ENCODE measurements around the gene PEX5.

DNA sequence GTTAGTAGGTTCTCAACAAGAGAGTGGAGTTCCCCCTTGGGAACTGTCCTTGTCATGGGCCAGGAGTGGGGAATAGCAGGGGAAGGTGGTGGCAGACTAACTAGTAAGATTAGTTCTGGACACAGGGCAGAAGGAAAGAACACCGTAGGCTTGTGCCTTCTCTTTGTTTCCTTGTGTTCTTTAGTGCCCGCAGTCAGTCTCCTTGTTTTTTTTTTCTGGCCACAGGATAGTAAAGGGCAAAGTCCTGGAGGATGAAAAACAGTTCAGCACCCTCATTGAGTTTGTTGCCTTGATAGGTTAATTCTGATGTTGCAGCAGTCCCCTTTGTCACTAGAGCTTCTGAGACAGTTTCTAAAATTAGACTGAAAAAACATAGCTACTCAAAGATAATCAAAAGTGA, 8.4 kb downstream of the PEX5 start:
- TF ChIP-seq POLR2A (IDR thresholded peaks at IDR 0.05; ENCODE audit: low read length) (no peak), GATA1 (IDR thresholded peaks at IDR 0.05; ENCODE audit: low read depth, low read length) (no peak)

All from erythroblast (primary cell).